Activated naive CD8-positive, alpha-beta T cell (primary cell): ENCODE results near the gene NHEJ1.
A peak's percentile ranks its signal among the peaks of the same experiment; 100 is the strongest.
"Not testable (repeated sequence)": the region's sequence is repeated elsewhere in the genome, so short reads cannot be mapped to it uniquely, and the experiment has no call there.

Experiments used
- H3K27ac Mint-ChIP-seq: one replicate; pipeline ENCODE4 v1.8.0; 2021; ENCODE audit warnings: mixed read lengths
- H3K27me3 Mint-ChIP-seq: one replicate; pipeline ENCODE4 v1.8.0; 2021; ENCODE audit warnings: mixed read lengths
- H3K36me3 Mint-ChIP-seq: one replicate; pipeline ENCODE4 v1.8.0; 2021; ENCODE audit warnings: mixed read lengths
- H3K4me1 Mint-ChIP-seq: one replicate; pipeline ENCODE4 v1.8.0; 2021; ENCODE audit warnings: low read depth, mixed read lengths
- H3K4me3 Mint-ChIP-seq: one replicate; pipeline ENCODE4 v1.8.0; 2021; ENCODE audit warnings: mild to moderate bottlenecking, mixed read lengths
- H3K9me3 Mint-ChIP-seq: one replicate; pipeline ENCODE4 v1.8.0; 2021; ENCODE audit warnings: low read depth, mixed read lengths

Gene NHEJ1, protein sequence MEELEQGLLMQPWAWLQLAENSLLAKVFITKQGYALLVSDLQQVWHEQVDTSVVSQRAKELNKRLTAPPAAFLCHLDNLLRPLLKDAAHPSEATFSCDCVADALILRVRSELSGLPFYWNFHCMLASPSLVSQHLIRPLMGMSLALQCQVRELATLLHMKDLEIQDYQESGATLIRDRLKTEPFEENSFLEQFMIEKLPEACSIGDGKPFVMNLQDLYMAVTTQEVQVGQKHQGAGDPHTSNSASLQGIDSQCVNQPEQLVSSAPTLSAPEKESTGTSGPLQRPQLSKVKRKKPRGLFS

GRCh38 chr2:219160186-219161017 lies at the start of gene NHEJ1:
Gene NHEJ1 (minus strand): TSS chr2:219160815. CDS start chr2:219158362, 2,453 bp downstream.
- Mint-ChIP-seq H3K4me3 (peak within 1 kb of the TSS; percentile 91), H3K27ac (peak within 1 kb of the TSS; percentile 96), H3K4me1 (peaks cover 13% of the 10 kb centered on the region), H3K36me3 (peaks cover 8% of the 10 kb centered on the region), H3K27me3 (no peaks in the 10 kb centered on the region), H3K9me3 (no peaks in the 10 kb centered on the region)

DNA sequence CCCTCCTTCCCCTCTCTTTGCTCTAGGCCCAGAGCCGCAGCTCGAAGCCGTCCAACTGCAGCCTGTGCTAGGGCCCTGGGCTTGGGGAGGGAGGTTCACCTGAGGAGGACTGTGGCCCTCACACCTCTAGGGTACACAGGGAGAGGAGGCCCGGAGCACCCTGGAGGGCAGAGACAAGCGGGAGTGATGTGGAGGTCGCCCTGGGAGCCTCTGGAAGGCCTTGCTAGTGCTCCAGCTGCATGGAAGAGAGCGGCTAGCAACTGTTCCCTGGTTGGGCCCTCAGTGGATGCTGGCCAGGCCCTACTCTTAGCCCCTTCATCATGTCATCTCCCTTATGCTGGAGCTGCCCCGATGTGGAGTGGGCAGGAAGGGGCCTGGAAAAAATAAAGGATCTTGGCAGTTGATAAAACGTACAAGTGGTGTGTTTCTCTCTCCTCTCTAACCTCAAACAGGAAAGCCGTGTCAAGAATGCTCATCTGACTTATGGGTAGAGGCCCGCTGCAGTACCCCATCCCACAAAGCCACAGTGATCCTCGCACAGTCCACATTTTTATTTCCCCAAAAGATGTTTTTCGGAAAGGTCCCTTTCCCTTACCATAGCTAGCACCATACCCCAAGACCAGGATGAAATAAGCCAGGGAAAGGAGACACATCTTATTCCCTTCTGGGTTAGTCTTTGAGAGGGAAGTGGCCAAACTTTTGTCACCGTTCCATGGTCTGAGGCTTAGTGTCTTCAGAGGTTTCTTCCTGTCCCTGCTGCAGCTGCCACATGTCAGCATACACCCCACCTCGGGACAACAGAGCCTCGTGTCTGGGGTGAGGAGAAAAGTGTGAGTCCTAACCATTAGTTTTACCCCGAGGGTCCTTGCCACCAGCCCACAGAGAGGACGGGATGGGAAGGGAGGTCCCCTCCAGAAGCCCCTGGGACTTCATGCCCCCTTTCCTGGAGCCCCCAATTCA lies 48.9 kb upstream of the NHEJ1 start:
- Mint-ChIP-seq H3K27ac (peak overlapping the region; percentile 88), H3K9me3 (no peaks in the 10 kb centered on the region), H3K4me3 (peak overlapping the region; percentile 61), H3K36me3 (peaks cover 4% of the 10 kb centered on the region), H3K27me3 (no peaks in the 10 kb centered on the region), H3K4me1 (peaks cover 49% of the 10 kb centered on the region)

DNA sequence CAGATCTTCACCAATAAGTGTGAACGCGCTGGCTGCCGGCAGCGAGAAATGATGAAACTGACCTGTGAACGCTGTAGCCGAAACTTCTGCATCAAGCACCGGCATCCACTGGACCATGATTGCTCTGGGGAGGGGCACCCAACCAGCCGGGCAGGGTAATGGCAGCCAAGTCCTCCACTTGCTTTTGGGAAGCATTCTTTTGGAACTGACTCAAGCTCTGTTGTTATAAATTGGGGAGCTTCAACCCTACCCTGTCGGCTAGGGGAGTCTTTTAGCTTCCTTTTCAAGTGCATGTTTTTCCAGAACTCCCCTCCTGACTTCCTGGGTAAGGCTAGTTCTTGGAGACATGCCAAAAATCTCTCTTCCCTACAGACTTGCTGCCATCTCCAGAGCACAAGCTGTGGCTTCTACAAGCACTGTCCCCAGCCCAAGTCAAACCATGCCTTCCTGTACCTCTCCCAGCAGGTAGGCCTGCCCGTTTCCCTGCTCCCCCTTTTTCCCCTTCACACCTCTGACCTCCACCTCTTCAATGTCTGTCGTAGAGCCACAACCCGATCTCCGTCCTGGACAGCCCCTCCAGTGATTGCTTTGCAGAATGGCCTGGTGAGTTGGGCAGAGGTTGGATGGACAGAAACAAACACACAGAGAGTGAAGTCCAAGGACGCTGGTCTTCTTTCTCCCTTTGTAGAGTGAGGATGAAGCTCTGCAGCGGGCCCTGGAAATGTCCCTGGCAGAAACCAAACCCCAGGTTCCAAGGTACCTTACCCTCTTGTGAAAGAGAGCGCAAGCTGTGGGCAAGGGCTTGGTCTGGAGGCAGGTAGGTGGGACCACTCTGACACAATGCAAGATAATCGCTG lies 47.5 kb upstream of the NHEJ1 start:
- Mint-ChIP-seq H3K36me3 (peaks cover 4% of the 10 kb centered on the region), H3K9me3 (no peaks in the 10 kb centered on the region), H3K4me3 (peak overlapping the region; percentile 94), H3K27me3 (no peaks in the 10 kb centered on the region), H3K4me1 (peaks cover 49% of the 10 kb centered on the region), H3K27ac (peak overlapping the region; percentile 88)

DNA sequence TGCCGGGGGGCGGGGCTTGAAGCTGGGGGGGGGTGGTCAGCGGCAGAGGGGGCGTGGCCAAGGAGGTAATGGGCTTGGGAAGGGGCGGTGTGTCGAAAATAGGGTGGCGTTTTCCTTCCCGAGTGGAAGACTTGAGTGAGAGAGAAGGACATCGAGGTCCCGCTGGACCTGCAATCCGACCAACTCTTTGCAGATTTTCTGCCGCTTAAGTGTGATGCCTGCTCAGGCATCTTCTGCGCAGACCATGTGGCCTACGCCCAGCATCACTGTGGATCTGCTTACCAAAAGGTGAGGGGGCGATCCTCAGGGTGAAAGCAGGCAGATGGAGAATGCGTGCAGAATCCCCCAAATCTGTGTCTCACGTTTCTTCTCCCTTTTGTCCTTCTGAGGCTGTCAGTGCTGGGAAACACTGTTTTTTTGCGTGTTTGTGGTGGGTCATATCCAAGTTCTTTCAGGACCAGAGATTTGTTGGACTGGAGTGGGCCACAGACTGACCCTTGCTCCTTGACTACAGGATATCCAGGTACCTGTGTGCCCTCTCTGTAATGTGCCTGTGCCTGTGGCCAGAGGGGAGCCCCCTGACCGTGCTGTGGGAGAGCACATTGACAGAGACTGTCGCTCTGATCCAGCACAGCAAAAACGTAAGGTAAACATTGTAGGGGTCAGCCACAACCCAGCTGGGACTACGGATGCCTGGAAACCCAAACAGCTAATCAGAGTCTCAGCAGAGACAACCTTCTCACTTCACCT lies 46.7 kb upstream of the NHEJ1 start:
- Mint-ChIP-seq H3K27ac (peak overlapping the region; percentile 81), H3K36me3 (peaks cover 4% of the 10 kb centered on the region), H3K27me3 (no peaks in the 10 kb centered on the region), H3K9me3 (no peaks in the 10 kb centered on the region), H3K4me1 (peaks cover 49% of the 10 kb centered on the region), H3K4me3 (peak overlapping the region; percentile 94)

DNA sequence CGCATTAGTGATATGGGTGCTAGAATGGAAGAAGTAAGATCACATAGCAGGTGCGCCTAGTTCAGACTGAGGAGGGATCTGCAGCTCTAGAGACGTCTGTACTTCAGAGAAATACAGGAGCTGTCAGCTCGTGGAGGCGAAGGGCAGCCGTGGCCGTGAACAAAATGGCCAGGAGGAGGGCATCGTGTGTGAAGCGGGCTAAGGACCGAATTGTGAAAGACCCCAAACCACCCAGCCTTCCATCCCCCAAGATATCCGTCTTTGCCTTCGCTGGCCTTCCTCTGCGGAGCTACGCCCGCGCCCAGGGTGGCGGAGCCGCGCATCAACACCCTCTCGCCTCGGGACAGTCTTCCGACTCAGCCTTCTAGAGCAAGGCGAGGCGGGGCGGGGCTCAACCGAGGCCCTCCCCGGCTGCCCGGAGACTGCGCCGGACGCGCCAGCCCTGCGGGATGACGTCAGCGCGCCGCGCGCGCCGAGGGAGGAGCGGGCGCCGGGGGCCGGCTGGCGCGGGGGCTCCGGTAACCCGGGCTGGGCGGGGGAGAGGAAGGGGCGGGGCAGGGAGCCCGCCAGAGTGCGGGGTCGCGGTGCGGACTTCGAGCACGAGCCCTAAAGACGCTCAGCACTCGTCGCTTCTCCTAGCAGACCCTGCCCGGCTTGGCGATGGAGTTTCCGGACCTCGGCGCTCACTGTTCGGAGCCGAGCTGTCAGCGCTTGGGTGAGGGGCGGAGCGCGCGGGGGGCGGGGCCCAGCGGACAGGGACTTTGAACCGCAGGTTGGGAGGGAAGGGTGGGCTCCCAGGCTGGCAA lies 45.9 kb upstream of the NHEJ1 start, which contains the start of gene ZFAND2B:
ZFAND2B (plus strand) TSS at position 455 of the 806 bp plus-strand sequence; CDS start at position 661, 206 bp downstream.
- H3K27me3 Mint-ChIP-seq, result no peaks in the 10 kb centered on the region
- H3K36me3 Mint-ChIP-seq, result peaks cover 4% of the 10 kb centered on the region
- no peaks in the 10 kb centered on the region for H3K9me3 Mint-ChIP-seq
- peak within 1 kb of the TSS; percentile 94 for H3K4me3 Mint-ChIP-seq
- H3K27ac Mint-ChIP-seq, result peak within 1 kb of the TSS; percentile 96
- peaks cover 49% of the 10 kb centered on the region for H3K4me1 Mint-ChIP-seq

DNA sequence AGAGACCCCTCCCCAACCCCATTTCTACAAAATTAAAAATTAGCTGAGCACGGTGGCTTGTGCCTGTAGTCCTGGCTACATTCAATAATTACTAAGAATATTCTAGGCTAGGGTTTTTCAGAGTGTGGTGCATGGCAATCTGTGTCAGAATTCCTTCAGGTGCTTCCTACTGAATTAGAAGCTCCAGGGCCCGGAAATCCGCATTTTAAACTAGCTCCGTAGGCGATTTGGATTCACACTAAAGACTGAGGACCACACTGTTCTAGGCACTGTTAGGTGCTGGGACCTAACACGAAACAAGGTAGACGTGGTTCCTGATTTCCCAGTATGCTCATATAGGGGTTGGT lies 45.3 kb upstream of the NHEJ1 start:
- H3K27me3 Mint-ChIP-seq, result no peaks in the 10 kb centered on the region

DNA sequence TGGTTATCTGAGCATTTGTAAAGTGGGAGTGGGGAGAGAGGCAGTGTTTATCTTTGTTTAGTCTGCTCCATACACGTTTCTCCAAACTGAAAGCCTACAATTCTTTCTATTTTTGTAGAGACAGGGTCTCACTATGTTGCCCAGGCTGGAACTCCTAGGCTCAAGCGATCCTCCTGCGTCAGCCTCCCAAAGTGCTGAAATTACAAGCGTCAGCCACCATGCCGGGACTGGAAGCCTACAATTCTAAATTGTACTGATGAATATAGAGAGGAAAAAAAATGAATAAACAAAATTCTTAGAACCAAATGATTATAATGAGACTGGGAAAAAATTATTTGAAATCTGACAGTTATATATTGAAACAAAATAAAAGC lies 44.5 kb upstream of the NHEJ1 start:
- Mint-ChIP-seq H3K36me3 (peaks cover 4% of the 10 kb centered on the region), H3K27ac (peak overlapping the region; percentile 73), H3K27me3 (no peaks in the 10 kb centered on the region), H3K4me1 (peaks cover 46% of the 10 kb centered on the region), H3K4me3 (peak overlapping the region; percentile 94), H3K9me3 (no peaks in the 10 kb centered on the region)

More for the DNA sequence above, 45.3 kb upstream of the NHEJ1 start:
- H3K27ac Mint-ChIP-seq, result peak overlapping the region; percentile 96
- peaks cover 45% of the 10 kb centered on the region for H3K4me1 Mint-ChIP-seq
- no peaks in the 10 kb centered on the region for H3K9me3 Mint-ChIP-seq
- H3K36me3 Mint-ChIP-seq, result peaks cover 4% of the 10 kb centered on the region
- peak overlapping the region; percentile 94 for H3K4me3 Mint-ChIP-seq

DNA sequence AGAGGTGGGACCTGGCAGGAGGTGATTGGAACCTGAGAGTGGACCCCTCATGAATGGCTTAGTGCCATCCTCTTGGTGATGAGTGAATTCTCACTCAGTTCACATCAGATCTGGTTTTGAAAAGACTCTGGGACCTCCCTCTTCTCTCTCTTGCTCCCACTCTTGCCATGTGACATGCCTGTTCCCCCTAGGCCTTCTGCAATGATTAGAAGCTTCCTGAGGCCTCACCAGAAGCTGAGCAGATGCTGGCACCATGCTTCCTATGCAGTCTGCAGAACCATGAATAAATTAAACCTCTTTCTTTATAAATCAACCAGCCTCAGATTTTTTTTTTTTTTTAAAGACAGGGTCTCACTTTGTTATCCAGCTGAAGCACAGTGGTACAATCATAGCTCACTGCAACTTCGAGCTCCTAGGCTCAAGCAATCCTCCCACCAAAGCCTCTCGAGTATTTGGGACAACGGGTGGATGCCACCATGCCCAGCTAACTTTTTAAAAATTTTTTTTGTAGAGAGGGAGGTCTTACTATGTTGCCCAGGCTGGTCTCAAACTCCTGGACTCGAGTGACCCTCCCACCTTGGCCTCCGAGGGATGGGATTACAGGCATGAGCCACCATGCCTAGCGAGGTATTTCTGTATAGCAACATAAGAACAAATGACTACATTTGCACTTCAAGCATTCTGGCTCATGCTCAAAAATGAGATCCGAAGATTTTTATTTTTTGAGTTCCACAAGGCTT lies 44.0 kb upstream of the NHEJ1 start:
- Mint-ChIP-seq H3K9me3 (no peaks in the 10 kb centered on the region), H3K4me3 (no peak overlapping the region), H3K27ac (peak overlapping the region; percentile 73), H3K27me3 (no peaks in the 10 kb centered on the region), H3K4me1 (peaks cover 44% of the 10 kb centered on the region), H3K36me3 (peaks cover 4% of the 10 kb centered on the region)

DNA sequence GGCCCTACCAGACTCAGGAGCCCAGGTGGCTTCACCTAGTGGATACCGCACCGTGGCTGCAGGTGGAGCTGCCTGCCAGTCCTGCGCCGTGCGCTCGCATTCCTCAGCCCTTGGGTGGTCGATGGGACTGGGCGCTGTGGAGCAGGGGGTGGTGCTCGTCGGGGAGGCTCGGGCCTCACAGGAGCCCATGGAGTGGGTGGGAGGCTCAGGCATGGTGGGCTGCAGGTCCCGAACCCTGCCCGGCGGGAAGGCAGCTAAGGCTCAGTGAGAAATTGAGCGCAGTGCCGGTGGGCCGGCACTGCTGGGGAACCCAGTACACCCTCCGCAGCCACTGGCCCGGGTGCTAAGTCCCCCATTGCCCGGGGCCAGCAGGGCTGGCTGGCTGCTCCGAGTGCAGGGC lies 40.7 kb upstream of the NHEJ1 start:
- H3K4me3 Mint-ChIP-seq, H3K27ac Mint-ChIP-seq: not testable (repeated sequence)
- peaks cover 33% of the 10 kb centered on the region for H3K4me1 Mint-ChIP-seq

DNA sequence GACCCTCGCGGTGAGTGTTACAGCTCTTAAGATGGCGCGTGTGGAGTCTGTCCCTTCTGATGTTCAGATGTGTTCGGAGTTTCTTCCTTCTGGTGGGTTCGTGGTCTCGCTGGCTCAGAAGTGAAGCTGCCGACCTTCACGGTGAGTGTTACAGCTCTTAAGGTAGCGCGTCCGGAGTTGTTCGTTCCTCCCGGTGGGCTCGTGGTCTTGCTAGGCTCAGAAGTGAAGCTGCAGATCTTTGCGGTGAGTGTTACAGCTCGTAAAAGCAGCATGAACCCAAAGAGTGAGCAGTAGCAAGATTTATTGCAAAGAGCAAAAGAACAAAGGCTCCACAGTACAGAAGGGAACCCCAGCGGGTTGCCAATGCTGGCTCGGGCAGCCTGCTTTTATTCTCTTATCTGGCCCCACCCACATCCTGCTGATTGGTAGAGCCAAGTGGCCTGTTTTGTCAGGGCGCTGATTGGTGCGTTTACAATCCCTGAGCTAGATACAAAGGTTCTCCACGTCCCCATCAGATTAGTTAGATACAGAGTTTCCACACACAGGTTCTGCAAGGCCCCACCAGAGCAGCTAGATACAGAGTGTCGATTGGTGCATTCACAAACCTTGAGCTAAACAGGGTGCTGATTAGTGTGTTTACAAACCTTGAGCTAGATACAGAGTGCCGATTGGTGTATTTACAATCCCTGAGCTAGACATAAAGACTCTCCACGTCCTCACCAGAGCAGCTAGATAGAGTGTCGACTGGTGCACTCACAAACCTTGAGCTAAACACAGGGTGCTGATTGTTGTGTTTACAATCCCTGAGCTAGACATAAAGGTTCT lies 40.1 kb upstream of the NHEJ1 start:
- peak overlapping the region; percentile 94 for H3K27ac Mint-ChIP-seq

More for the DNA sequence above, 40.7 kb upstream of the NHEJ1 start:
- H3K9me3 Mint-ChIP-seq, H3K36me3 Mint-ChIP-seq, H3K27me3 Mint-ChIP-seq: not testable (repeated sequence)

DNA sequence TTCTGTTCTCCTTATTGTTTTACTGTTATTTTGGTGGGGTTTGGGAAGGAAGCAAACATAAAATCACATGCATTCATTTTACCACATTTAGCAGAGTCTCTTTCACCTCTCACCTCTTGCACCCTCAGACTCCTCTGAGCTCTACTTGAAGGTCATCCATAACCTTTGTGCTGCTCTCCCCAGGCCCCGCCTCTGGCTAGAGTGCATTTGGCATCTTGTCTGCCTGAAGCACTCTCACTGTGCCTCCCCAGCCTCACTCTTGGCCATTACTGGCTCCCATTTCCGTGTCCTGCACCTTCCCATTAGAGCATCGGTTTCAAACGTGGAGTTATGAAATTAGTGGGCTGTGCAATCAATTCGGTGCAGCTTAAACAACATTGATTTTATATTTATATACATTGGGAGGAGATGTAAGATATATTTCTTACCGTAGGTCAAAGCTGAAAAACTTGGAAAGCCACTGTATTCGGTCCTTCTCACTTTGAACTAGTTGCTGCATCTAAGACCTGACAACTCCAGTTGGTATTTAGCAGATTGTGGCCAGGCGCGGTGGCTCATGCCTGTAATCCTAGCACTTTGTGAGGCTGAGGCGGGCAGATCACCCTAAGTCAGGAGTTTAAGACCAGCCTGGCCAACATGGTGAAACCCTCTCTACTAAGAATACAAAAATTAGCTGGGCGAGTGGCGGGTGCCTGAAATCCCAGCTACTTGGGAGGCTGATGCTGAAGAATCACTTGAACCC lies 39.0 kb upstream of the NHEJ1 start:
- peaks cover 4% of the 10 kb centered on the region for H3K36me3 Mint-ChIP-seq
- H3K27ac Mint-ChIP-seq, result peak overlapping the region; percentile 56
- H3K27me3 Mint-ChIP-seq, result no peaks in the 10 kb centered on the region
- peak overlapping the region; percentile 65 for H3K4me3 Mint-ChIP-seq
- no peaks in the 10 kb centered on the region for H3K9me3 Mint-ChIP-seq
- H3K4me1 Mint-ChIP-seq, result peaks cover 26% of the 10 kb centered on the region

More for the DNA sequence above, 40.1 kb upstream of the NHEJ1 start:
- H3K4me1 Mint-ChIP-seq, result peaks cover 29% of the 10 kb centered on the region
- H3K27me3 Mint-ChIP-seq, H3K36me3 Mint-ChIP-seq, H3K9me3 Mint-ChIP-seq: not testable (repeated sequence)
- H3K4me3 Mint-ChIP-seq, result peak overlapping the region; percentile 89
